ENCODE results near the gene SIGLEC12. TPM values are rescaled to one million over a fixed set of nuclear protein-coding genes. Genes with fewer than 3 reads are reported as not detected.

SIGLEC12 gene
- total and polyA plus RNA-seq, 10 donors = 2.0 to 65.1 (median 6.2) TPM

GRCh38 chr19:51546650-51547396 is 45.2 kb upstream of the SIGLEC12 start:
- 11 to 34% (median 19%) methylated on average over 10 of the region's 10 CpGs for WGBS, 5 donors
- intact Hi-C loops (cut with DNase I; ENCODE audit: low total_unique reads) = no loop called here
- TF ChIP-seq POLR2A (IDR thresholded peaks at IDR 0.05) (no peak), POLR2AphosphoS5 (IDR thresholded peaks at IDR 0.05) (no peak)
- TF ChIP-seq, protein P1, sequence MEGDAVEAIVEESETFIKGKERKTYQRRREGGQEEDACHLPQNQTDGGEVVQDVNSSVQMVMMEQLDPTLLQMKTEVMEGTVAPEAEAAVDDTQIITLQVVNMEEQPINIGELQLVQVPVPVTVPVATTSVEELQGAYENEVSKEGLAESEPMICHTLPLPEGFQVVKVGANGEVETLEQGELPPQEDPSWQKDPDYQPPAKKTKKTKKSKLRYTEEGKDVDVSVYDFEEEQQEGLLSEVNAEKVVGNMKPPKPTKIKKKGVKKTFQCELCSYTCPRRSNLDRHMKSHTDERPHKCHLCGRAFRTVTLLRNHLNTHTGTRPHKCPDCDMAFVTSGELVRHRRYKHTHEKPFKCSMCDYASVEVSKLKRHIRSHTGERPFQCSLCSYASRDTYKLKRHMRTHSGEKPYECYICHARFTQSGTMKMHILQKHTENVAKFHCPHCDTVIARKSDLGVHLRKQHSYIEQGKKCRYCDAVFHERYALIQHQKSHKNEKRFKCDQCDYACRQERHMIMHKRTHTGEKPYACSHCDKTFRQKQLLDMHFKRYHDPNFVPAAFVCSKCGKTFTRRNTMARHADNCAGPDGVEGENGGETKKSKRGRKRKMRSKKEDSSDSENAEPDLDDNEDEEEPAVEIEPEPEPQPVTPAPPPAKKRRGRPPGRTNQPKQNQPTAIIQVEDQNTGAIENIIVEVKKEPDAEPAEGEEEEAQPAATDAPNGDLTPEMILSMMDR (IDR thresholded peaks at IDR 0.05 in 8 of 11, conservative IDR thresholded peaks at IDR 0.05 in 3 of 11) = no peak
- Histone ChIP-seq H3K27ac (peak overlapping the region in 1 of 8 donors; percentile 81), H3K4me3 (no peak overlapping the region), H3K36me3 (no peaks in the 10 kb centered on the region), H3K9me3 (no peaks in the 10 kb centered on the region), H3K4me1 (peaks cover 6 to 63% (median 28%) of the 10 kb centered on the region in 6 donors), H3K27me3 (replicated peaks in 1 of 7) (peaks cover 0 to 54% (median 0%) of the 10 kb centered on the region in 7 donors)
- DNase-seq = no peak

GRCh38 chr19:51546107-51546649 is 44.6 kb upstream of the SIGLEC12 start:
- H3K4me1 ChIP-seq = peaks cover 6 to 57% (median 28%) of the 10 kb centered on the region in 6 donors
- intact Hi-C loops (cut with DNase I; ENCODE audit: low total_unique reads) = no loop called here
- no peak overlapping the region for H3K4me3 ChIP-seq
- H3K27ac ChIP-seq = no peak overlapping the region
- WGBS, 5 donors = 50 to 62% (median 54%) methylated on average over 5 of the region's 5 CpGs
- no peak for DNase-seq
- H3K27me3 ChIP-seq (replicated peaks in 1 of 7) = peaks cover 0 to 55% (median 0%) of the 10 kb centered on the region in 7 donors
- no peaks in the 10 kb centered on the region for H3K9me3 ChIP-seq
- TF ChIP-seq POLR2AphosphoS5 (IDR thresholded peaks at IDR 0.05) (no peak), POLR2A (IDR thresholded peaks at IDR 0.05) (no peak)
- TF ChIP-seq, protein P1 (IDR thresholded peaks at IDR 0.05 in 8 of 11, conservative IDR thresholded peaks at IDR 0.05 in 3 of 11) = no peak
- H3K36me3 ChIP-seq = no peaks in the 10 kb centered on the region

GRCh38 chr19:51544038-51544437 is 42.4 kb upstream of the SIGLEC12 start:
- Histone ChIP-seq H3K36me3 (no peaks in the 10 kb centered on the region), H3K4me3 (no peak overlapping the region), H3K9me3 (no peaks in the 10 kb centered on the region), H3K27me3 (replicated peaks in 1 of 7) (peaks cover 0 to 49% (median 0%) of the 10 kb centered on the region in 7 donors), H3K4me1 (peaks cover 6 to 38% (median 25%) of the 10 kb centered on the region in 6 donors), H3K27ac (no peak overlapping the region)
- TF ChIP-seq, protein P1 (IDR thresholded peaks at IDR 0.05 in 8 of 11, conservative IDR thresholded peaks at IDR 0.05 in 3 of 11) = no peak
- no peak for TF ChIP-seq POLR2AphosphoS5 (IDR thresholded peaks at IDR 0.05)
- no peak for TF ChIP-seq POLR2A (IDR thresholded peaks at IDR 0.05)
- intact Hi-C loops (cut with DNase I; ENCODE audit: low total_unique reads) = no loop called here
- WGBS, 5 donors = 83 to 92% (median 84%) methylated on average over 6 of the region's 6 CpGs
- no peak for DNase-seq

DNA sequence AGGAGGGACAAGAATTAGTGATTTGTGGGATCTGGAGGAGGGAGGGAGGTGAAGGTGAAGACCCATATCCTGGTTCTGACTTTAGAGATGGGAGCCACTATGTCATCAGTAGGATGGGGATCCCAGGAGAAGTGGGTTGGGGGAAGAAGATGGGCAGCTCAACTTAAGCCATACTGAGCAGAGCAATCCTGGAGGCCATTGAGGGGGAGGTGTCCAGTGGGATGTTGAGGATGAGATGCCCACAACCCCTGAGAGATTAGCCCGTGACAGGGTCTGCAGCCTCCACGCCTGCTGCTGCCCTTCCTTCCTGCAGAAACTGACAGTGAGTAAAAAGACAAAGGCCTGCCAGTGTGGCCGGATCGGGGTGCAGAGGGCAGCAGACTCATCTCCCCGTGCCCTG is 41.1 kb upstream of the SIGLEC12 start:
- intact Hi-C loops (cut with DNase I; ENCODE audit: low total_unique reads) = no loop called here
- WGBS, 5 donors = 74 to 82% (median 77%) methylated on average over 5 of the region's 5 CpGs
- peaks cover 0 to 62% (median 0%) of the 10 kb centered on the region in 7 donors for H3K27me3 ChIP-seq (replicated peaks in 1 of 7)
- TF ChIP-seq POLR2AphosphoS5 (IDR thresholded peaks at IDR 0.05) = no peak
- no peak for TF ChIP-seq POLR2A (IDR thresholded peaks at IDR 0.05)
- TF ChIP-seq, protein P1 (IDR thresholded peaks at IDR 0.05 in 8 of 11, conservative IDR thresholded peaks at IDR 0.05 in 3 of 11) = no peak
- no peak overlapping the region for H3K4me3 ChIP-seq
- H3K36me3 ChIP-seq = no peaks in the 10 kb centered on the region
- H3K27ac ChIP-seq = no peak overlapping the region
- no peak for DNase-seq
- H3K9me3 ChIP-seq = no peaks in the 10 kb centered on the region
- peaks cover 3 to 24% (median 19%) of the 10 kb centered on the region in 6 donors for H3K4me1 ChIP-seq
